HUDEP-2 (cell line): Measurements from ENCODE around the gene GPC5.
A peak's percentile ranks its signal among the peaks of the same experiment; 100 is the strongest.

Experiments used
- DNase-seq, 76 experiments: peaks; one replicate each; lab custom pipeline; 2025; ENCODE audit not compliant: unreplicated experiment in 76 of 76; lab: John Stamatoyannopoulos, UW

Gene GPC5

GRCh38 chr13:91450913-91451312, 52.5 kb downstream of the GPC5 start:
- DNase-seq, result no peak

GRCh38 chr13:91454666-91455065, 56.2 kb downstream of the GPC5 start:
- DNase-seq, result no peak

DNA sequence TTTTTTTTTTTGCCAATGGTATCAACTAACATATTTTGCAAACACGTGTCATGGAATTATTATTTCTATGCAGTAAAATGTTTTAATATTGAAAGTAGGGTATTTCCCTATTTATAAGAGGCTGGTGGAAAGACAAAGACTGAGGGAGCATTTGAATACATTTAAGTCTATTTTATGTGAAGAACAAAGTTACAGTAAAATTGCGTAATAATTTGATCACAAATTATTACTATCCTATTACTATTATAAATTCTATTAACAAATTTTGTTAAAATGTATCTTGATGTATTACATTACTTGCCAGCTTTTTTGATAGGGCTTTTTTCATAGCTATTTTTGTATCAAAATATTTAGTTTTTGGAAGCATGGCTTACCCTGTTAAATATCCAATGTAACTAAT, 58.4 kb downstream of the GPC5 start:
- no peak for DNase-seq

GRCh38 chr13:91459485-91459884, 61.1 kb downstream of the GPC5 start:
- peak in 23 of 76 experiments; percentile 1 to 63 (median 14) for DNase-seq

- no peak for DNase-seq
Observed at GRCh38 chr13:91464336-91464735, 65.9 kb downstream of the GPC5 start.

GRCh38 chr13:91467236-91467635, 68.8 kb downstream of the GPC5 start:
- no peak for DNase-seq

- DNase-seq, result no peak
Observed at GRCh38 chr13:91468301-91468700, 69.9 kb downstream of the GPC5 start.

DNA sequence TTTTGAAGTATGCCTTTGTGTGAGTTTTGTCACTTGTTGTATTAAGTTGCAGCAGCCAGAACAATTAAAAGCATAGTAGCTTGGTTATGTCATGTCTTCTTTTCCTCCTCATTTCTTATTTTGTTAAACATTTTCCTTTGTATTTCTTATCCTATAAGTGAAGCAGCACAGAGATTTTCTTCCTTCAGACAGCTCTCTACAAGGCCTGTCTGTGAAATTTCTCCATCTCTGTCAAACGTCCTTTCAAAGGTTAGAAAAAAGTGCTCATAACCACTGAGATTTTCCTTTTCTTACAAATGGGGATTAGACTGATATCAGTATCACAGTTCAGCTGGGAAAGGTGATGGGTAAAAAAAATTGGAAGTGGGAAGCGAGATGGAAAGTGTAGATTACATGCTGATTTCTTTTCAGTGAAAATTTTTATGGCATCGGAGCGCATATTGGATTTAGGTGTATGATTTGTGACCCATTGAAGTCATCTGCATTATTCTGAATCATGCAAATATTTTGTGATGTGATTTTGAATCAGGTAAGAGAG, 71.7 kb downstream of the GPC5 start:
- DNase-seq, result no peak

- DNase-seq, result no peak
Observed at GRCh38 chr13:91470681-91471080, 72.3 kb downstream of the GPC5 start.

GRCh38 chr13:91482427-91482826, 84.0 kb downstream of the GPC5 start:
- peak in 1 of 76 experiments; percentile 6 for DNase-seq

DNA sequence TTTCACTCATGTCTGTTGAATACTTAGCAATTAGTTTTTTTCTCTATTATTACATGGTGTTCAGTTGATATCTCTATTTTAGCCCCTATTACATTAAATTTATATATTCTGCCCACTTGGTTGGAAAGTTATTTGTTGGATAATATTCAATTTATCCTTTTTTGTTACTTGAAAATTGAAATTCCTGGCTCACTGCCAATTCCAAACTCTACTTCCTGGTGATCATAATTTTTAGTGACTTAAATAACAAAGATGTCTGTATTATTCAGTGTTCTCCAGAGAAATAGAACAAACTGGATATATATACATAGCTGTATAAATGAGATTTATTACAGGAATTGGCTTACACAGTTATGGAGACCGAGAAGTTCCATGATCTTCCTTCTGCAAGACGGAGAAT, 93.6 kb downstream of the GPC5 start:
- no peak for DNase-seq

DNA sequence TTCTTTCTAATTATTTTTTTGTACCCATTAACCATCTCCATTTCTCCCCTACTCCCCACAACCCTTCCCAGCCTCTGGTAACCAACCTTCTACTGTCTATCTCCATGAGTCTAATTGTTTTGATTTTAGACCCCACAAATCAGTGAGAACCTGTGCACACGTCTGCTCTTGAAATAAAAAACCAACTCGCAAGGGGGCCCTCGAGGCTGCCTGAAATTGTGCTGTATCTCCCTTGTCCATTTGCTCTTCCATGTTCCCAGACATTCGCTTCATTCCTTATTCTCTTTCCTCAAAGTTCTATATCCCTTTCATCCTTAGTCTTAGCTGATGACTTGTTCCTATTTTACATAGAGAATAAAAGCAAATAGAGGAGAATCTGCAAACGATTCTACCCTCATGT, 95.0 kb downstream of the GPC5 start:
- no peak for DNase-seq

DNA sequence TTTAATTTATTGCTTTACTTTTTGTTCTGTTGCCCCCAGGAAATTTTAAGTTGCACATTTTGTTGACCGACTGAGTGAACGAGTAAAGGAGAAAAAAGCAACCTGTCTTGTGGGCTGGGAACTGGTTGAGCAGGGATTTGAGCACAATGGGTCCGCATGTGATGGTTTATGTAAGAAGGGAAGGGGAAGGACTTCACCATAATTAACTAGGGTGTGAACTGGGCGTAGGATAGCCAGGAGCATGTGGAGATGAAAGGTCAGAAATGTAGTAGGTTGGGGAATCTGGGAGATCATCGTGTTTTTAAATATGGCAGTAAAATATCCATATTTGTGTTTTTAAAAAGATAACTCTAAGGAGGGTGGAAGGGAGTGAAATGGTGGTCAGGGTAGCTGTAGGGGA, 99.9 kb downstream of the GPC5 start:
- no peak for DNase-seq

DNA sequence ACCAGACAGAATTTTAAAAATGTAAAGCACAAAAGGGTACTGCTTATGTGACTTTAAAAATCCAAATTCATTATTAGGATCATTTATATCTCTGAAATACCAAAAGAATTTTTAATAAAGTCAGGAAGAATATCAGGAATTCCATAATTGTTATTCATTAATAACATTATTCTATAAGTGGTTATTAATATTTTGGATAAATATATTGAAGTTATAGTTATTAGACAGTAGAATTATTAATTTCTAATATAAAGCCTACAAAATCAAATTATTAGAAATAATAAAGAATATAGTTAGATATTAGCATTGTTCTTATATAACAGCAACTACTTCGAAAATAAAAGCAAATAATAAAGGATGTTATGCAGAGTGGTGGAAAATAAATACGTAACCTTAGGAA, 105.8 kb downstream of the GPC5 start:
- DNase-seq, result no peak

DNA sequence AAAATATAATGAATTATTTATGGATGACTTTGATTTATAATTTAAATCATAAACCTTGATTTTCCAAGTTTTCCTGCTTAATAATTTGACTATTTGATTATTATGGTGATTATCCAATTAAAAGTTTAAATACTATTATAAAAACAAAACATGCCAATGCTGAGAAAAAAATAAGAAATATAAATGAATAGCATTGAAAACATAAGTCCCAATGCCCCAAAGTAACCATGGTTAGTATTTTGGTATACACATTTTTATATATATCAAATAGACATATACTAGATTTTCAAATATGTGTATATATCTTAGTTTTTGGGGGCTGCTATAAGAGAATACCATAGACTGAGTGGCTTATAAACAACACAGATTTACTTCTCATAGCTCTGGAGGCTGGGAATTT, 108.3 kb downstream of the GPC5 start:
- no peak for DNase-seq

DNA sequence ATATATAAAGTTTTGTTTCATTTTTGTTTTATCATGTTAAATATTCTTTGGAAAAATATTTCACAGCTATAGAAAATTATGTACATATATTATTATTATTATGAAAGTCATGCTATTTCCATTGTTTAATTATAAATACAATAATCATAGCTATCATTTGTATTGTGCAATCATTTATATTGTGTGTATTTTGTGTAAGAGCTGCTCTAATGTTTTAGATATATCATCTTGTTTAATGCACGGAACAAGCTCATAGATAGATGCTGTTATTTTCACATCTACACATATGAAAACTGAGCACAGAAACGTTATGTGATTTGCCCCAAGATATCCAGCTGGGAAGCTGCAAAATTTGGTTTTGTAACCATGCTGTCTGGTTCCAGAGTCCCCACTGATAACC, 111.6 kb downstream of the GPC5 start:
- no peak for DNase-seq

DNA sequence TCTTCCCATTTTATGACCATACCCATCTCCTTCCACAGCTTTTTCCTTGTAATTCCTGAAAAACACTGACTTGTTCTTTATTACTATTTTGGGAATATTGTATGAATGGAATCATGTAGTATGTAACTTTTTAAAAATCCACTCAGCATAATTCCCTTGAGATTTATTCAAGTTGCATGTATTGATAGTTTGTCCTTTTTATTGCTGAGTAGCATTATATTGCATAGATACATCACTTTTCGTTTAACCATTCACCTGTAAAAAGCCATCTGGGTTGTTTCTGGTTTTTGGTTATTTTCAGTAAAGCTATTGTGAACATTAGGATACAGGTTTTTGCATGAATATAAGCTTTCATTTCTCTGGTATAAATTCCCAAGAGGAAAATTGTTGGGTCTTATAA, 115.4 kb downstream of the GPC5 start:
- no peak for DNase-seq

DNA sequence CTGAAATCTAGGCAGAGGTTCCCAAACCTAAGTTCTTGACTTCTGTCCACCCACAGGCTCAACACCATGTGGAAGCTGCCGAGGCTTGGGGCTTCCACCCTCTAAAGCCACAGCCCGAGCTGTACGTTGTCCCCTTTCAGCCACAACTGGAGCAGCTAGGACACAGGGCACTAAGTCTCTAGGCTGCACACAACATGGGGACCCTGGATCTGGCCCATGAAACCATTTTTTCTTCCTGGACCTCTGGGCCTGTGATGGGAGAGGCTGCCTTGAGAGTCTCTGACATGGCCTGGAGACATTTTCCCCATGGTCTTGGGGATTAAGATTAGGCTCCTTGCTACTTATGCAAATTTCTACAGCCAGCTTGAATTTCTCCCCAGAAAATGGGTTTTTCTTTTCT, 118.4 kb downstream of the GPC5 start:
- no peak for DNase-seq

GRCh38 chr13:91520952-91521351, 122.5 kb downstream of the GPC5 start:
- no peak for DNase-seq

DNA sequence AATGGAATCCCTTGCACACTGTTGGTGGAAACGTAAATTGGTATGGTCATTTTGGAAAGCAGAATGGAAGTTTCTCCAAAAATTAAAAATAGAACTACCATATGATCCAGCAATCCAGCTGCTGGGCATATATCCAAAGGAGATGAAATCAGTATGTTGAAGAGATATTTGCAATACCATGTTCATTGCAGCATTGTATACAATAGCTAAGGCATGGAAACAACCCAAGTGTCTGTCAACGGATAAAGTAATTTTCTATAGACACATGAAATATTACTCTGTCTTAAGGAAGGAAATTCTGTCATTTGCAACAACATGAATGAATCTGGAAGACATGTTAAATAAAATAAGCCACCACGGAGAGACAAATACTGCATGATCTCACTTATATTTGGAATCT, 124.7 kb downstream of the GPC5 start:
- DNase-seq, result no peak

DNA sequence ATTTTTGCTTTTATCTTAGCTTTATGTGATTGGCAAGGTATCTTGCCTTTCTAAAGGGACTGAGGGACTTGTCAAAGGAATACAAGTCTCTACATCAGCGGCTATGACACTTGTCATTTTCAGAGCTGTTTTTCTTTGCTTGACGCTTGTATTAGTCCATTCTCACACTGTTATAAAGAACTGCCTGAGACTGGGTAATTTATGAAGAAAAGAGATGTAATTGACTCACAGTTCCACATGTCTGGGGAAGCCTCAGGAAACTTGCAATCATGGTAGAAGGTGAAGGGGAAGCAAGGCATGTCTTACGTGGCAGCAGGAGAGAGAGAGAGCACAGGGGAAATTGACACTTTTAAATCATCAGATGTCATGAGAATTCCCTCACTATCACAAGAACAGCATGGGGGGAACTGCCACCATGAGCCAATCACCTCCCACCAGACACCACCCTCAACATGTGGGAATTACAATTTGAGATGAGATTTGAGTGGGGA, 128.2 kb downstream of the GPC5 start:
- no peak for DNase-seq

- DNase-seq, result no peak
Observed at GRCh38 chr13:91529739-91530482, 131.5 kb downstream of the GPC5 start.

DNA sequence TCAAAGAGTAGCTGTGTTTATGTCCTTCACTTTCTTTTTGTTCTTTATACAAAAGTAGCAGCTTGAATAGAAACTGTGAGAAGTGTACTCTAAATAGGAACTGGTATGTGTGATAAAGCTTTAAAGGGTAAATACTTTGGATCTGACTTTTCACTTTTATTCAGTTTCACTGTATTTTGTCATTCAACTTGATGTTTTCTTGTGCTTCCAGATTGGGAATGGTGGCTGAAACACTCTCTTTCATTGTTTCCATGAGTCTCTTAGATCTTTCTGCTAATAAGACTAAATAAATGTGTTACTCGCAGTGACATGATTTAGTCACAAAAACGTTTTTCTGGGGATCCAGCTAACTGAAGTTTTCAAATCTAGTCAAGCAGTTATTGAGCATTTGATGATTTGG, 133.2 kb downstream of the GPC5 start:
- DNase-seq, result no peak
